GM13976 (cell line): ENCODE data around the gene SYNGR2.

Experiments used
- DNase-seq: peaks from one replicate; pipeline ENCODE4 v3.0.0; 2012; ENCODE audit warnings: low spot score
- CTCF ChIP-seq: IDR thresholded peaks from 2 replicates; pipeline ENCODE4 v1.5.1; 2012; ENCODE audit warnings: borderline replicate concordance, mild to moderate bottlenecking; ENCODE audit not compliant: insufficient read depth; ENCODE audit errors: extremely low read depth, missing control alignments, control extremely low read depth
- in situ Hi-C: fragments of 300-500 bp; cut with MboI; formaldehyde crosslinking; loops from one replicate; pipeline ENCODE4 v1.12.0; 2022; ENCODE audit warnings: low sequenced_read_pairs, mixed read lengths, inconsistent platforms; ENCODE audit not compliant: unreplicated experiment

Gene SYNGR2, protein sequence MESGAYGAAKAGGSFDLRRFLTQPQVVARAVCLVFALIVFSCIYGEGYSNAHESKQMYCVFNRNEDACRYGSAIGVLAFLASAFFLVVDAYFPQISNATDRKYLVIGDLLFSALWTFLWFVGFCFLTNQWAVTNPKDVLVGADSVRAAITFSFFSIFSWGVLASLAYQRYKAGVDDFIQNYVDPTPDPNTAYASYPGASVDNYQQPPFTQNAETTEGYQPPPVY

DNA sequence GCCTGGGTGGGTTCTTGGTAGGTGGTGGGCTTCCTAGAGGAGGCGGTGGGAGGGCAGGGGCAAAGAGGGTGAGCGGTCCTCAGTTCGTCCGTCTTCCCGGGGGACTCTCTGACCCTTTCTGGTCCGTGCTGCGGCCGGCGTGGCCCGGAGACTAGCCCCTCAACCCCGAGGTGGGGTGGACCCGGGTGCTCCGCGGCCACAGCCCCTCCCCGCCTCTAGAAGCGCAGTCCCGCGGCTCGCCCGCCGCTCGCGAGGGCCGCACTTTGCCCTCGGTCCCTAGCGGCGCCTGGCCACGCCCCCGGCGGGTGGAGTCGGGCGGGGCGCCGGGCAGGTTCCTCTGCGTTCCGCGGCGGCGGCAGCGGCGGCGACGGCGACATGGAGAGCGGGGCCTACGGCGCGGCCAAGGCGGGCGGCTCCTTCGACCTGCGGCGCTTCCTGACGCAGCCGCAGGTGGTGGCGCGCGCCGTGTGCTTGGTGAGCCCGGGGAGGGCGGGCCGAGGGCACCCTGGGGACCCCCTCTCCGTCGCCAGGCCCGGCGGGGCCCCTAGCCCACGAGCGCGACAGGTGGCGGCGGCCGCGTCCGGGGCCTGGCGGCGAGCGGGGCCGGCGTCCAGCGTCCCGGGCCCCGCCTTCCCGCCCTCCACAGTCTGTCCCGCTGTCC lies at the start of gene SYNGR2:
Gene SYNGR2 (plus strand): TSS at position 340 of the 661 bp plus-strand sequence. CDS start 36 bp downstream, at position 376.
- in situ Hi-C loops = no loop called here
- TF ChIP-seq CTCF = no peak
- peak; percentile 95 for DNase-seq

DNA sequence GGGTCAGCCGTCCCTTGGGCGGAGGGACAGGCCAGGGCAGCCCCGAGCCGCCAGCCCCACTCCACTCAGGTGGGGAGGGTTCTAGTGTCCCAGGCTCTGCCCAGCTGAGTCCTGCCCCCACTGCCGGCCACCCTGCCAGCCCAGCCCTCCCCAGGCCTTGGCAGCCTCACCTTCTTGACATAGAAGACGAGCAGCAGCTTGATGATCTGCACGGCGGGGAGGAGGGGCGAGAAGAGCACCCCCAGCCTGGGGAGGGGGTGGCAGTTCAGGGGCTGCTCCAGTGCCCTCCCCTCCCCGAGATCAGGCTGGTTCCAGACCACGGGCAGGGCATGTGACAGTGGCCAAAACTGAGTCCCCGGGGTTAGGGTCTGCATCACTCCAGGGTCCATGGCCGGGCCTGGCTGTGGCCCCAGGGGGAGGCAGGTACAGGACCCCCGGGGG lies 49.6 kb upstream of the SYNGR2 start:
- no peak for DNase-seq
- in situ Hi-C loops = no loop called here
- no peak for TF ChIP-seq CTCF

DNA sequence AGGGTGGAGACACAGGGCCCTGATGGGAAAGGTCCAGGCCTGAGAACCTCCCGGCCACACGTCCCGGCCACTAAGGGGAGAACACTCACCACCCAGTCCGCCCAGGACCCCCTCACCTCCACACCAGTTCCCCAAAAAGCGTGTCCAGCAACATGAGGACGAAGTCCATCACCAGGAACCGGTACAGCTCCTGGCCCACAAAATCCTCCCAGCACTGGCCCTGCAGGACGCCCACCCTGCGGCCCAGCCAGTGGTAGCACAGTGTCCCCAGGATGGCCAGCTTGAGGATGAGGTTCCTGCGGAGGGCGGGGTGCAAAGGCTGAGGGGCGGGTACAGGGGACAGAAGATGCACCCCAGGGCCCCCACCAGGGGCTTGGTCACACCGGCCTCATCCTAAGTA lies 47.8 kb upstream of the SYNGR2 start:
- no peak for DNase-seq
- no peak for TF ChIP-seq CTCF
- in situ Hi-C loops = no loop called here

DNA sequence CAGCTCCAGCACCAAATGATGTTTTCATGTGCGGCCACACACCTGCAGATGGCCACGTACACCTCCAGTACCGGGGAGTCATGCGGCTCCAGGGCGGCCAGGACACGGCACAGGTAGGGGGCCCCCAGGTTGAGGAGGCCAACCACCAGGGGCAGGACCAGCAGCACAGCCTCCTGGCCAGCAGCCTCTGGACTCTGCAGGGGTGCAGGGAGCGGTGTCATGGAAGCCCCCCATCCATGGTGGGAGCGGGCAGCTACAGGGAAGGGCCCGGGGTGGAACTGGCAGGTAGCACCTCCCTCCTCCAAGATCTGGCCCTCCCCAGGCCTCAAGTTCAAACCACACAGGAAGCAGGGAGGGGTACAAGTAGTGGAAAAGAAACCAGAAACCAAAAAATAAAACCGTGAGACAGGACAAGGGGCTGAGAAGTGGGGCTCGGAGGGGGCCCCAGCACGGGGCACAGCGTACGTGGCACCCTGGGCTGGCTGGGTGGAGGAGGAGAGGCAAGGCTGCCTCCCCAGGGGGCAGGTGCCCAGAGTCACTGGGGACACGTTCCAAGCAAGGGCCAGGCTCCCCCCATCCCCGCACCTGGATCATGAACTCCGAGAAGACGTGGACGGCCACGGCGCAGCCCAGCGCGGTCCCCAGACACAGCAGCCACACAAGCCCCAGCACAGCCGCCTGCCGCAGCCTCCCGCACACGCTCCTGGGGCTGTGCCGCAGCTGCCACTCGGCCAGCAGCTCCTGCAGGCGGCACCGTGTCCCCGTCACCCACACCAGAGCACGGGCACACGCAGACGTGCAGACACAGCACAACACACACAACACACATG lies 47.2 kb upstream of the SYNGR2 start:
- no peak for DNase-seq
- in situ Hi-C loops = no loop called here
- no peak for TF ChIP-seq CTCF

DNA sequence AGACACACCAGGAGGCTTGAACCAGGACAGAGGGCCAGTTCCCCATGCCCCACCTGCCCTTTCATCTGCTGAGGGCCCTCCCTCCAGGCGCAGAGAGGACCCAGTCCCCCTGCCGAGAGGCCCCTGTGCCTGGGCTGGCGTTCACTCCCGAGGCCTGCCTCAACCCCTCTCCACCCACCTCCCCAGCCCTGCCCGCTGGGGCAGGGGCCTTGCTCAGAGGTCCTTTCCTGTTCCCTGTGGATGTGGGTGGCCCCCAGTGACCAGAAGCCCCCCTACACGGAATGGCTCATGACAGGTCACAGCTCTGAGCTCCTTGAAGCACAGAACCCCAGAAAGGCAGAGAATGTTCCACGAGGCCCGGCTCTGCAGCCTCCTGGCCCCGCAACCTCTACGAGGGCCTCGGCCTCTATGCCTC lies 46.6 kb upstream of the SYNGR2 start:
- no peak for DNase-seq
- no peak for TF ChIP-seq CTCF
- in situ Hi-C loops = no loop called here

- TF ChIP-seq CTCF = no peak
- DNase-seq = no peak
- in situ Hi-C loops = no loop called here
These were observed 46.0 kb upstream of the SYNGR2 start for GRCh38 chr17:78122216-78122930.
